ENCODE measurements around the gene FOXP2.

The FOXP2 gene

GRCh38 chr7:114710499-114710898 lies 295.9 kb downstream of the FOXP2 start:
- no peak overlapping the region for H3K27ac ChIP-seq (ENCODE audit: low read length)
- no peaks in the 10 kb centered on the region for H3K36me3 ChIP-seq (ENCODE audit: control insufficient read depth in 2 of 2, insufficient read depth in 2 of 2, low read length in 2 of 2)
- H3K4me3 ChIP-seq (ENCODE audit: low read length in 2 of 2) = no peak overlapping the region
- no peaks in the 10 kb centered on the region for H3K4me1 ChIP-seq (ENCODE audit: control insufficient read depth, insufficient read depth, low read length)
- H3K9me3 ChIP-seq (ENCODE audit: control insufficient read depth in 2 of 2, low read length in 2 of 2) = peaks cover 0 to 2% of the 10 kb centered on the region in 2 donors
- H3K9ac ChIP-seq (ENCODE audit: low read length in 2 of 2) = no peak overlapping the region
- no peaks in the 10 kb centered on the region for H3K27me3 ChIP-seq (ENCODE audit: control insufficient read depth in 1 of 2, insufficient read depth in 2 of 2, low read length in 2 of 2)

- Histone ChIP-seq H3K27me3 (ENCODE audit: control insufficient read depth in 1 of 2, insufficient read depth in 2 of 2, low read length in 2 of 2) (no peaks in the 10 kb centered on the region), H3K4me3 (ENCODE audit: low read length in 2 of 2) (no peak overlapping the region), H3K36me3 (ENCODE audit: control insufficient read depth in 2 of 2, insufficient read depth in 2 of 2, low read length in 2 of 2) (no peaks in the 10 kb centered on the region), H3K27ac (ENCODE audit: low read length) (no peak overlapping the region), H3K9me3 (ENCODE audit: control insufficient read depth in 2 of 2, low read length in 2 of 2) (no peaks in the 10 kb centered on the region), H3K4me1 (ENCODE audit: control insufficient read depth, insufficient read depth, low read length) (no peaks in the 10 kb centered on the region), H3K9ac (ENCODE audit: low read length in 2 of 2) (no peak overlapping the region)
These were observed 296.6 kb downstream of the FOXP2 start for GRCh38 chr7:114711241-114711640.

- H3K9me3 ChIP-seq (ENCODE audit: control insufficient read depth in 2 of 2, low read length in 2 of 2) = no peaks in the 10 kb centered on the region
- no peaks in the 10 kb centered on the region for H3K36me3 ChIP-seq (ENCODE audit: control insufficient read depth in 2 of 2, insufficient read depth in 2 of 2, low read length in 2 of 2)
- no peaks in the 10 kb centered on the region for H3K27me3 ChIP-seq (ENCODE audit: control insufficient read depth in 1 of 2, insufficient read depth in 2 of 2, low read length in 2 of 2)
- no peak overlapping the region for H3K27ac ChIP-seq (ENCODE audit: low read length)
- no peak overlapping the region for H3K4me3 ChIP-seq (ENCODE audit: low read length in 2 of 2)
- no peak overlapping the region for H3K9ac ChIP-seq (ENCODE audit: low read length in 2 of 2)
- H3K4me1 ChIP-seq (ENCODE audit: control insufficient read depth, insufficient read depth, low read length) = no peaks in the 10 kb centered on the region
These were observed 301.3 kb downstream of the FOXP2 start for GRCh38 chr7:114715907-114716306.

GRCh38 chr7:114718861-114719260 lies 304.2 kb downstream of the FOXP2 start:
- Histone ChIP-seq H3K27ac (ENCODE audit: low read length) (no peak overlapping the region), H3K4me1 (ENCODE audit: control insufficient read depth, insufficient read depth, low read length) (no peaks in the 10 kb centered on the region), H3K27me3 (ENCODE audit: control insufficient read depth in 1 of 2, insufficient read depth in 2 of 2, low read length in 2 of 2) (no peaks in the 10 kb centered on the region), H3K4me3 (ENCODE audit: low read length in 2 of 2) (no peak overlapping the region), H3K36me3 (ENCODE audit: control insufficient read depth in 2 of 2, insufficient read depth in 2 of 2, low read length in 2 of 2) (no peaks in the 10 kb centered on the region), H3K9ac (ENCODE audit: low read length in 2 of 2) (no peak overlapping the region), H3K9me3 (ENCODE audit: control insufficient read depth in 2 of 2, low read length in 2 of 2) (no peaks in the 10 kb centered on the region)

GRCh38 chr7:114720725-114721124 lies 306.1 kb downstream of the FOXP2 start:
- Histone ChIP-seq H3K9ac (ENCODE audit: low read length in 2 of 2) (no peak overlapping the region), H3K27ac (ENCODE audit: low read length) (no peak overlapping the region)

GRCh38 chr7:114722562-114722961 lies 307.9 kb downstream of the FOXP2 start:
- Histone ChIP-seq H3K4me3 (ENCODE audit: low read length in 2 of 2) (no peak overlapping the region), H3K36me3 (ENCODE audit: control insufficient read depth in 2 of 2, insufficient read depth in 2 of 2, low read length in 2 of 2) (no peaks in the 10 kb centered on the region), H3K27ac (ENCODE audit: low read length) (no peak overlapping the region), H3K9me3 (ENCODE audit: control insufficient read depth in 2 of 2, low read length in 2 of 2) (no peaks in the 10 kb centered on the region), H3K9ac (ENCODE audit: low read length in 2 of 2) (no peak overlapping the region), H3K4me1 (ENCODE audit: control insufficient read depth, insufficient read depth, low read length) (no peaks in the 10 kb centered on the region), H3K27me3 (ENCODE audit: control insufficient read depth in 1 of 2, insufficient read depth in 2 of 2, low read length in 2 of 2) (no peaks in the 10 kb centered on the region)

More at GRCh38 chr7:114720725-114721124, 306.1 kb downstream of the FOXP2 start:
- Histone ChIP-seq H3K36me3 (ENCODE audit: control insufficient read depth in 2 of 2, insufficient read depth in 2 of 2, low read length in 2 of 2) (no peaks in the 10 kb centered on the region), H3K4me3 (ENCODE audit: low read length in 2 of 2) (no peak overlapping the region), H3K4me1 (ENCODE audit: control insufficient read depth, insufficient read depth, low read length) (no peaks in the 10 kb centered on the region), H3K9me3 (ENCODE audit: control insufficient read depth in 2 of 2, low read length in 2 of 2) (no peaks in the 10 kb centered on the region), H3K27me3 (ENCODE audit: control insufficient read depth in 1 of 2, insufficient read depth in 2 of 2, low read length in 2 of 2) (no peaks in the 10 kb centered on the region)

- Histone ChIP-seq H3K4me1 (ENCODE audit: control insufficient read depth, insufficient read depth, low read length) (no peaks in the 10 kb centered on the region), H3K27me3 (ENCODE audit: control insufficient read depth in 1 of 2, insufficient read depth in 2 of 2, low read length in 2 of 2) (no peaks in the 10 kb centered on the region), H3K9me3 (ENCODE audit: control insufficient read depth in 2 of 2, low read length in 2 of 2) (no peaks in the 10 kb centered on the region), H3K27ac (ENCODE audit: low read length) (no peak overlapping the region), H3K4me3 (ENCODE audit: low read length in 2 of 2) (no peak overlapping the region), H3K36me3 (ENCODE audit: control insufficient read depth in 2 of 2, insufficient read depth in 2 of 2, low read length in 2 of 2) (no peaks in the 10 kb centered on the region), H3K9ac (ENCODE audit: low read length in 2 of 2) (no peak overlapping the region)
These were observed 308.7 kb downstream of the FOXP2 start for GRCh38 chr7:114723308-114723707.

- Histone ChIP-seq H3K27me3 (ENCODE audit: control insufficient read depth in 1 of 2, insufficient read depth in 2 of 2, low read length in 2 of 2) (no peaks in the 10 kb centered on the region), H3K9ac (ENCODE audit: low read length in 2 of 2) (no peak overlapping the region), H3K4me3 (ENCODE audit: low read length in 2 of 2) (no peak overlapping the region), H3K4me1 (ENCODE audit: control insufficient read depth, insufficient read depth, low read length) (no peaks in the 10 kb centered on the region), H3K9me3 (ENCODE audit: control insufficient read depth in 2 of 2, low read length in 2 of 2) (no peaks in the 10 kb centered on the region), H3K27ac (ENCODE audit: low read length) (no peak overlapping the region), H3K36me3 (ENCODE audit: control insufficient read depth in 2 of 2, insufficient read depth in 2 of 2, low read length in 2 of 2) (no peaks in the 10 kb centered on the region)
These were observed 325.5 kb downstream of the FOXP2 start for GRCh38 chr7:114740095-114740494.

- no peaks in the 10 kb centered on the region for H3K4me1 ChIP-seq (ENCODE audit: control insufficient read depth, insufficient read depth, low read length)
These were observed 326.3 kb downstream of the FOXP2 start for GRCh38 chr7:114740941-114741340.

GRCh38 chr7:114741911-114742310 lies 327.3 kb downstream of the FOXP2 start:
- Histone ChIP-seq H3K4me1 (ENCODE audit: control insufficient read depth, insufficient read depth, low read length) (no peaks in the 10 kb centered on the region), H3K4me3 (ENCODE audit: low read length in 2 of 2) (no peak overlapping the region), H3K27ac (ENCODE audit: low read length) (no peak overlapping the region), H3K36me3 (ENCODE audit: control insufficient read depth in 2 of 2, insufficient read depth in 2 of 2, low read length in 2 of 2) (no peaks in the 10 kb centered on the region), H3K27me3 (ENCODE audit: control insufficient read depth in 1 of 2, insufficient read depth in 2 of 2, low read length in 2 of 2) (no peaks in the 10 kb centered on the region), H3K9me3 (ENCODE audit: control insufficient read depth in 2 of 2, low read length in 2 of 2) (no peaks in the 10 kb centered on the region), H3K9ac (ENCODE audit: low read length in 2 of 2) (no peak overlapping the region)

More at GRCh38 chr7:114740941-114741340, 326.3 kb downstream of the FOXP2 start:
- Histone ChIP-seq H3K4me3 (ENCODE audit: low read length in 2 of 2) (no peak overlapping the region), H3K36me3 (ENCODE audit: control insufficient read depth in 2 of 2, insufficient read depth in 2 of 2, low read length in 2 of 2) (no peaks in the 10 kb centered on the region), H3K27ac (ENCODE audit: low read length) (no peak overlapping the region), H3K9ac (ENCODE audit: low read length in 2 of 2) (no peak overlapping the region), H3K9me3 (ENCODE audit: control insufficient read depth in 2 of 2, low read length in 2 of 2) (no peaks in the 10 kb centered on the region), H3K27me3 (ENCODE audit: control insufficient read depth in 1 of 2, insufficient read depth in 2 of 2, low read length in 2 of 2) (no peaks in the 10 kb centered on the region)
